Panc1 (cell line): Measurements from ENCODE around the gene CDH6.

ENCODE experiments used
- CTCF ChIP-seq: fragments of 450-650 bp; IDR thresholded peaks from 2 replicates; pipeline ENCODE4 v1.5.1; 2017; ENCODE audit warnings: mild to moderate bottlenecking
- POLR2AphosphoS5 ChIP-seq: IDR thresholded peaks from 2 replicates; pipeline ENCODE4 v1.6.1; 2012; ENCODE audit warnings: mild to moderate bottlenecking, low read depth, low read length, moderate library complexity
- REST ChIP-seq, 2 experiments: IDR thresholded peaks; 2 replicates each; pipeline ENCODE4 v1.6.1; 2011 to 2012; ENCODE audit warnings: low read depth in 2 of 2, control low read depth in 1 of 2, low read length in 1 of 2, mild to moderate bottlenecking in 1 of 2, moderate library complexity in 1 of 2; ENCODE audit not compliant: insufficient read depth in 1 of 2
- TCF7L2 ChIP-seq: IDR thresholded peaks from 2 replicates; pipeline ENCODE4 v1.6.1; 2011; ENCODE audit warnings: mild to moderate bottlenecking, low read depth, low read length, inconsistent platforms

GRCh38 chr5:31229266-31229665, 35.8 kb downstream of the CDH6 start:
- TF ChIP-seq REST (IDR thresholded peaks at IDR 0.05; ENCODE audit: insufficient read depth in 1 of 2, low read depth in 2 of 2, low read length in 1 of 2) (no peak), CTCF (no peak), POLR2AphosphoS5 (no peak), TCF7L2 (no peak)
